Nephron progenitor cell (in vitro differentiated cells): ENCODE results near the gene EXOSC2.
A peak's percentile ranks its signal among the peaks of the same experiment; 100 is the strongest.

Experiments used
- DNase-seq: peaks from one replicate; pipeline ENCODE4 v3.0.0; 2021
- H3K27ac Mint-ChIP-seq: 2 replicates; pipeline ENCODE4 v1.8.0; 2021; ENCODE audit warnings: mild to moderate bottlenecking, moderate library complexity, mixed read lengths
- H3K27me3 Mint-ChIP-seq: 2 replicates; pipeline ENCODE4 v1.8.0; 2021; ENCODE audit warnings: mild to moderate bottlenecking, low read depth, mixed read lengths; ENCODE audit not compliant: poor library complexity
- H3K36me3 Mint-ChIP-seq: 2 replicates; pipeline ENCODE4 v1.8.0; 2021; ENCODE audit warnings: low read depth, mixed read lengths
- H3K4me1 Mint-ChIP-seq: 2 replicates; pipeline ENCODE4 v1.8.0; 2021; ENCODE audit warnings: mixed read lengths
- H3K4me3 Mint-ChIP-seq: 2 replicates; pipeline ENCODE4 v1.8.0; 2021; ENCODE audit warnings: mild to moderate bottlenecking, moderate library complexity, mixed read lengths
- H3K9me3 Mint-ChIP-seq: 2 replicates; pipeline ENCODE4 v1.8.0; 2021; ENCODE audit warnings: mild to moderate bottlenecking, moderate library complexity, mixed read lengths
- TF ChIP-seq, protein P1 (sequence below): fragments of 200-600 bp; sonication (generic); IDR thresholded peaks from 2 replicates; pipeline ENCODE4 v1.5.0; 2021; ENCODE audit warnings: antibody characterized with exemption

Gene EXOSC2

DNA sequence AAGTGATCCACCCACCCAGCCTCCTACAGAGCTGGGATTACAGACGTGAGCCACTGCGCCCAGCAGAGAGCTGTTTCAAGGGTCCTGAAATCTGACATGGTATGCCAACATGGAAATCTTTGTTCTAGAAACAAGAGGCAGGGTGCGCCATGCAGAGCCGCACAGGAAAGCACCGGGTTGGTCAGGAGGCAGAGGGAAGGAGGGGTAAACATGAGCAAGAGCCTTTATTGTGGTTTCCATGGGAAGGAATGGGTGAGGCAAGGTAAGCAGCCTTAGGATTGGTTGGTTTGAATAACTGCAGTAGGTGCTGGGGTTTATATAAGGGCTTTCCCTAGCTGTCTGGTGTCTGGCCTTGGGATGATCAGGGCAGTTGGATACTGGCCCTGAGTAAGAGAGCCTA lies 5.5 kb upstream of the EXOSC2 start:
- no peaks in the 10 kb centered on the region for H3K36me3 Mint-ChIP-seq
- TF ChIP-seq, protein P1, sequence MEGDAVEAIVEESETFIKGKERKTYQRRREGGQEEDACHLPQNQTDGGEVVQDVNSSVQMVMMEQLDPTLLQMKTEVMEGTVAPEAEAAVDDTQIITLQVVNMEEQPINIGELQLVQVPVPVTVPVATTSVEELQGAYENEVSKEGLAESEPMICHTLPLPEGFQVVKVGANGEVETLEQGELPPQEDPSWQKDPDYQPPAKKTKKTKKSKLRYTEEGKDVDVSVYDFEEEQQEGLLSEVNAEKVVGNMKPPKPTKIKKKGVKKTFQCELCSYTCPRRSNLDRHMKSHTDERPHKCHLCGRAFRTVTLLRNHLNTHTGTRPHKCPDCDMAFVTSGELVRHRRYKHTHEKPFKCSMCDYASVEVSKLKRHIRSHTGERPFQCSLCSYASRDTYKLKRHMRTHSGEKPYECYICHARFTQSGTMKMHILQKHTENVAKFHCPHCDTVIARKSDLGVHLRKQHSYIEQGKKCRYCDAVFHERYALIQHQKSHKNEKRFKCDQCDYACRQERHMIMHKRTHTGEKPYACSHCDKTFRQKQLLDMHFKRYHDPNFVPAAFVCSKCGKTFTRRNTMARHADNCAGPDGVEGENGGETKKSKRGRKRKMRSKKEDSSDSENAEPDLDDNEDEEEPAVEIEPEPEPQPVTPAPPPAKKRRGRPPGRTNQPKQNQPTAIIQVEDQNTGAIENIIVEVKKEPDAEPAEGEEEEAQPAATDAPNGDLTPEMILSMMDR: no peak
- peaks cover 11% of the 10 kb centered on the region for H3K9me3 Mint-ChIP-seq
- H3K27ac Mint-ChIP-seq: no peak overlapping the region
- H3K4me1 Mint-ChIP-seq: peaks cover 40% of the 10 kb centered on the region
- H3K27me3 Mint-ChIP-seq: peaks cover 21% of the 10 kb centered on the region
- H3K4me3 Mint-ChIP-seq: no peak overlapping the region
- DNase-seq: no peak

DNA sequence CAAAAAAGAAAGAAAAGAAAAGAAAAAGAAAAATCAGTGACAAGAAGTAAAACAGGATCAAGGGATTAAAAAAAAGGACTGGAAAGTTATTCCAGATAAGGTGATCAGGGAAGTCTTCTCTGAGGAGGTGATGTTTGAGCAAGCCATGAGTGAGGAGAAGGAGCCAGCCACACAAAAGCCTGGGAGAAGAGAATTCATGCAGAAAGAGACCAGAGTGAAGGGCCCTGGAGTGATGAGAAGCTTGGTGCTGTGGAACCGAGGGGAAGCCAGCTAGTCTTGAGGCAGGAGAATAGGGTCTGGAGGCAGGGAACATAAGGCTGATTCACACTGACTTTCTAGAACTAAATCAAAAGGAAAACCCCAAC lies 4.0 kb upstream of the EXOSC2 start:
- DNase-seq: no peak
- TF ChIP-seq, protein P1: no peak
- H3K36me3 Mint-ChIP-seq: no peaks in the 10 kb centered on the region
- peaks cover 14% of the 10 kb centered on the region for H3K27me3 Mint-ChIP-seq
- peak overlapping the region; percentile 42 for H3K4me3 Mint-ChIP-seq
- peaks cover 54% of the 10 kb centered on the region for H3K4me1 Mint-ChIP-seq
- H3K27ac Mint-ChIP-seq: peak overlapping the region; percentile 75
- peaks cover 11% of the 10 kb centered on the region for H3K9me3 Mint-ChIP-seq

DNA sequence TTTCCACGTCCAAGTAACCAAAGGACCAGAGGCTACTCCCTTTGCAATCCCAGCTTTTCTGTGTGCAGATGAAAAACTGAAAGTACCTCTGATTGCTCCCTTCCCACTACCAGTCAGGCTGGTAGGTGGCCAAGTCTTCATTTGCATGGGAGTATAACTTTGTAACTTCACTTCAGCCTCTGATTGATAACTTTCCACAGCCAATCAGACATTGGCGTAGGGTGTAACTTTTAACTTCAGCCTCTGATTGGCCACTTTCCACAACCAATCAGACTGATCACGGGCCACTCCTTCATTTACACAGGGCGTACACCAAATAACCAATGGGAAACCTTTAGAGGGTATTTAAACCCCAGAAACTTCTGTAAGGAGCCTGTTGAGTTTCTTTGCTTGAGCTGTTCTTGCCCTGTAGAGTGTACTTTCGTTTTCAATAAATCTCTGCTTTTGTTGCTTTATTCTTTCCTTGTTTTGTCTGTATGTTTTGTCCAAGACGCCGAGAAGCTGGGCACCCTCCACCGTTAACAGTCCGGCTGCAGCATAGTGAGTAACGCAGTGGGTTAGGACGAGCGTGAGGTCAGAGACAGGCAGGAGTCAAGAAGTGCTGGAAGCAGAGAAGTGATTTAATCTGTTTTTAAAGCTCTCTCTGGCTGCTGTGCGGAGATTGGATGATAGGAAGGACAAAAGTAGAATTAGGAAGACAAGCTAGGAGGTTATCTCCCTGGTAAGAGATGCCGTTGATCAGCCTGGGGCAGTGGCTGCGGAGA lies 3.5 kb upstream of the EXOSC2 start:
- DNase-seq: no peak
- TF ChIP-seq, protein P1: no peak
- peaks cover 4% of the 10 kb centered on the region for H3K36me3 Mint-ChIP-seq
- H3K27me3 Mint-ChIP-seq: peaks cover 14% of the 10 kb centered on the region
- H3K4me3 Mint-ChIP-seq: peak overlapping the region; percentile 34
- H3K4me1 Mint-ChIP-seq: peaks cover 59% of the 10 kb centered on the region
- H3K9me3 Mint-ChIP-seq: peaks cover 6% of the 10 kb centered on the region
- no peak overlapping the region for H3K27ac Mint-ChIP-seq

DNA sequence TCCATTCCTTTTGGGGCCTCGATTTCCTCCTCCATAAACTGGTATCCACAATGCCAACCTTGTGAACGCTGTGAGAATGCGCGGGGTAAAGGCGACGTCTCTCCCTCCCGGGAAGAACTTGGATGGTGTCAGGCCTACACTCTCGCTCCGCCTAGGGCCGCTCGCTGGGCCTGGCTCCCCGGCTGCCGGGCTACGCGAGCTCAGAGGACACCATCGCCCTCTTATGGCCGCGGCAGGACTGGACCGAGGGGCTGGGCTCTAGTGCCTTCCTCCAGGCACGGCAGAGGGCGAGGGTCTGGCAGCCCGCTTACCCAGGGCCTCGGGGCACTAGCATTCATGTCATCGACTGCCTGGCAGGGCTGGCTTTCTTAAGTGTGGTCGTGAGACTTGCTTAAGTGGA lies 1.3 kb upstream of the EXOSC2 start:
- no peak overlapping the region for H3K27ac Mint-ChIP-seq
- DNase-seq: peak; percentile 85
- peaks cover 23% of the 10 kb centered on the region for H3K36me3 Mint-ChIP-seq
- H3K4me3 Mint-ChIP-seq: peak overlapping the region; percentile 97
- H3K27me3 Mint-ChIP-seq: peaks cover 11% of the 10 kb centered on the region
- TF ChIP-seq, protein P1: peak; percentile 63
- peaks cover 79% of the 10 kb centered on the region for H3K4me1 Mint-ChIP-seq
- H3K9me3 Mint-ChIP-seq: no peaks in the 10 kb centered on the region

DNA sequence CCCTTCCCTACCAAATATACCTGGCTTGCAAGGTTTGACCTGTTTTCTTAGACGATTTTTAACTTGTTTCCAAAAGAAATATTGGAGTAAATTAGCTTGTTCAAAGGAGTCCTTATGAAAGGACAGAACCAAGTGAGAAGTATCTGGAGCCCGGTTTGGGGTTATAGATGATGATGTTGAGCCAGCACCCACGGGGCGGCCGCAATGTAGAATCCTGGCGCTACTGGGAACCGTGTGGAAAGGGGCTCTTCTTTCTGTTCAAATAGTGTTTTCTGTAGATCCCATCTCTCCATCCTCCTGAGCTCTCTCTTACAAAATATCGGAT lies 517 bp upstream of the EXOSC2 start:
- H3K9me3 Mint-ChIP-seq: no peaks in the 10 kb centered on the region
- H3K4me3 Mint-ChIP-seq: peak overlapping the region; percentile 97
- peaks cover 7% of the 10 kb centered on the region for H3K27me3 Mint-ChIP-seq
- peak overlapping the region; percentile 23 for H3K27ac Mint-ChIP-seq
- no peak for DNase-seq
- TF ChIP-seq, protein P1: no peak
- H3K4me1 Mint-ChIP-seq: peaks cover 76% of the 10 kb centered on the region
- peaks cover 28% of the 10 kb centered on the region for H3K36me3 Mint-ChIP-seq

DNA sequence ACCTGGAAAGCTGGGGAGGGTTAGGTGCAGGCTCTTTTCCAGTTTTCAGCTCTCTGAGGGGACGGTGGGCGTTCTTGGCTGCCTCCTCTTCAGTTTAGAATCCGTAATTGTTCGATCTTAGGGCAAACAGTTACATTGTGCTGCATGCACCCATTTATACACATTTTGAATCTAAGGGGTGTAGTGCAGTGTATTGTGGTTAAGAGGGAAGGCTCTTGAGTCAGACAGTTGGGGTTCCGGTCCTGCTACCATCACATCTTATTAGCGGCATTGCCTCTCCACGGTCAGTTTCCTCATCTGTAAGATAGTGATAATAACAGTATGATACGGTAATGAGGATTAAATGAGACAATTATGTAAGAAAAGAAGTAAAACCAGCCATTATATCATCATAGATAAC lies 625 bp downstream of the EXOSC2 start:
- H3K36me3 Mint-ChIP-seq: peaks cover 39% of the 10 kb centered on the region
- H3K27me3 Mint-ChIP-seq: peaks cover 7% of the 10 kb centered on the region
- TF ChIP-seq, protein P1: no peak
- no peaks in the 10 kb centered on the region for H3K9me3 Mint-ChIP-seq
- DNase-seq: no peak
- H3K4me1 Mint-ChIP-seq: peaks cover 76% of the 10 kb centered on the region
- H3K27ac Mint-ChIP-seq: peak overlapping the region; percentile 44
- peak overlapping the region; percentile 97 for H3K4me3 Mint-ChIP-seq
